AG04449 (cell line): ENCODE measurements around the gene PLXDC2.

Experiments used
- CTCF ChIA-PET: fragments of 350-600 bp; formaldehyde crosslinking; extraction: SDS; loops from one replicate; lab custom pipeline; 2021; ENCODE audit warnings: antibody characterized with exemption; lab: Yijun Ruan, JAX
- POLR2A ChIA-PET: fragments of 400-600, 350-600 bp; formaldehyde crosslinking; extraction: SDS; loops from one replicate; lab custom pipeline; 2020; ENCODE audit warnings: antibody characterized with exemption, inconsistent platforms; lab: Yijun Ruan, JAX
- DNase-seq: peaks from one replicate; pipeline ENCODE4 v3.0.0-alpha.2; 2010; ENCODE audit warnings: low read depth, low spot score
- H3K4me3 ChIP-seq: 2 replicates; pipeline ENCODE4 v1.5.1; 2011; ENCODE audit warnings: low read depth, mild to moderate bottlenecking, control low read depth, low read length
- CTCF ChIP-seq: IDR thresholded peaks from one replicate; pipeline ENCODE4 v1.5.1; 2011; ENCODE audit warnings: mild to moderate bottlenecking, moderate library complexity, low read length, control low read depth, inconsistent platforms; ENCODE audit not compliant: insufficient read depth; ENCODE audit errors: missing control alignments

Gene PLXDC2

GRCh38 chr10:20108021-20108420, 291.8 kb downstream of the PLXDC2 start:
- DNase-seq, result no peak
- POLR2A ChIA-PET, result no interaction called here
- H3K4me3 ChIP-seq, result no peak overlapping the region
- no peak for TF ChIP-seq CTCF
- CTCF ChIA-PET, result no interaction called here

- DNase-seq, result no peak
- no peak for TF ChIP-seq CTCF
- POLR2A ChIA-PET, result no interaction called here
- CTCF ChIA-PET, result no interaction called here
- H3K4me3 ChIP-seq, result no peak overlapping the region
Measured at GRCh38 chr10:20109613-20110012, 293.4 kb downstream of the PLXDC2 start.

GRCh38 chr10:20110125-20111100, 294.2 kb downstream of the PLXDC2 start:
- no peak for DNase-seq
- no peak for TF ChIP-seq CTCF
- ChIA-PET POLR2A (no interaction called here), CTCF (no interaction called here)
- H3K4me3 ChIP-seq, result no peak overlapping the region

- H3K4me3 ChIP-seq, result no peak overlapping the region
- DNase-seq, result no peak
- no peak for TF ChIP-seq CTCF
- ChIA-PET CTCF (no interaction called here), POLR2A (no interaction called here)
Measured at GRCh38 chr10:20114179-20114578, 297.9 kb downstream of the PLXDC2 start.

- no peak overlapping the region for H3K4me3 ChIP-seq
- ChIA-PET POLR2A (no interaction called here), CTCF (no interaction called here)
- TF ChIP-seq CTCF, result no peak
- DNase-seq, result no peak
Measured at GRCh38 chr10:20115894-20116293, 299.7 kb downstream of the PLXDC2 start.

- no peak for TF ChIP-seq CTCF
- POLR2A ChIA-PET, result no interaction called here
- no peak overlapping the region for H3K4me3 ChIP-seq
- CTCF ChIA-PET, result no interaction called here
- DNase-seq, result no peak
Measured at GRCh38 chr10:20117471-20117870, 301.2 kb downstream of the PLXDC2 start.
